Upper lobe of left lung (tissue), 4 donors: ENCODE measurements around the gene EPHB2.

Experiments
- EP300 ChIP-seq, 4 donors: sonication (generic); formaldehyde crosslinking; IDR thresholded peaks; one replicate each; pipeline ENCODE4 v1.5.1; 2017; ENCODE audit warnings: antibody characterized with exemption in 4 of 4, control low read depth in 2 of 4
- POLR2A ChIP-seq, 4 donors: fragments of 450-650 bp; IDR thresholded peaks; one replicate each; pipeline ENCODE4 v1.5.1; 2016 to 2017; ENCODE audit warnings: antibody characterized with exemption in 4 of 4, mild to moderate bottlenecking in 2 of 4
- POLR2AphosphoS5 ChIP-seq, 2 donors: sonication (generic); formaldehyde crosslinking; IDR thresholded peaks; one replicate each; pipeline ENCODE4 v1.5.1; 2017; ENCODE audit warnings: antibody characterized with exemption in 2 of 2
- TF ChIP-seq, protein P1 (sequence below), 6 experiments: fragments of 450-650 bp in 4 of 6; fragments of 200-600 bp in 2 of 6; sonication (generic) in 2 of 6; IDR thresholded peaks; one replicate each; pipeline ENCODE4 v1.5.1; 2016 to 2019; ENCODE audit warnings: antibody characterized with exemption in 6 of 6

DNA sequence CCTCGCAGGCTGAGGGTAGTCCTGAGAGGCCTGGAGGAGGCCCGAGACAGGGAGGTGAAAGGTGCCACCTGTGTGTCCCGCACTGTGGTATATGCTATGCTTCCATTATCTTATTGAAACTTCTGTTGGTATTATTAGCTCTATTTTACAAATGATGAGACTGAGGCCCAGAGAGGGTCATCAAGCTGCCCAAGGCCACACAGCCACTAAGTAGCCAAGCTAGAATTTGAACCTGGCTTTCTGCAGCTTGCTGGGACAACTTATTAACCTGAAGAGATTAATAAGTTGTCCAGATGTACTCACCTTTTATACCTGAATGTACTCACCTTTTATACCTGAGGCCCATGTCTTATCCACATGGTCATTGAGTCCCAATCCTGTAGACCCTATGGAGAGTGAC, 83.0 kb downstream of the EPHB2 start:
- TF ChIP-seq, protein P1, sequence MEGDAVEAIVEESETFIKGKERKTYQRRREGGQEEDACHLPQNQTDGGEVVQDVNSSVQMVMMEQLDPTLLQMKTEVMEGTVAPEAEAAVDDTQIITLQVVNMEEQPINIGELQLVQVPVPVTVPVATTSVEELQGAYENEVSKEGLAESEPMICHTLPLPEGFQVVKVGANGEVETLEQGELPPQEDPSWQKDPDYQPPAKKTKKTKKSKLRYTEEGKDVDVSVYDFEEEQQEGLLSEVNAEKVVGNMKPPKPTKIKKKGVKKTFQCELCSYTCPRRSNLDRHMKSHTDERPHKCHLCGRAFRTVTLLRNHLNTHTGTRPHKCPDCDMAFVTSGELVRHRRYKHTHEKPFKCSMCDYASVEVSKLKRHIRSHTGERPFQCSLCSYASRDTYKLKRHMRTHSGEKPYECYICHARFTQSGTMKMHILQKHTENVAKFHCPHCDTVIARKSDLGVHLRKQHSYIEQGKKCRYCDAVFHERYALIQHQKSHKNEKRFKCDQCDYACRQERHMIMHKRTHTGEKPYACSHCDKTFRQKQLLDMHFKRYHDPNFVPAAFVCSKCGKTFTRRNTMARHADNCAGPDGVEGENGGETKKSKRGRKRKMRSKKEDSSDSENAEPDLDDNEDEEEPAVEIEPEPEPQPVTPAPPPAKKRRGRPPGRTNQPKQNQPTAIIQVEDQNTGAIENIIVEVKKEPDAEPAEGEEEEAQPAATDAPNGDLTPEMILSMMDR (IDR thresholded peaks at IDR 0.05): no peak
- TF ChIP-seq EP300 (IDR thresholded peaks at IDR 0.05) (no peak), POLR2A (IDR thresholded peaks at IDR 0.05) (no peak), POLR2AphosphoS5 (IDR thresholded peaks at IDR 0.05) (no peak)
